HTR-8/SVneo (cell line): ENCODE data around the gene FHOD3.

Experiments used
- DNase-seq: peaks from one replicate; pipeline ENCODE4 v3.0.0; 2011; ENCODE audit warnings: low spot score, mixed read lengths; ENCODE audit not compliant: insufficient read length
- FAIRE-seq: peaks from 2 replicates; lab custom pipeline; 2011; peaks lifted over from hg19 to GRCh38; lab: Jason Lieb, UNC

The FHOD3 gene

DNA sequence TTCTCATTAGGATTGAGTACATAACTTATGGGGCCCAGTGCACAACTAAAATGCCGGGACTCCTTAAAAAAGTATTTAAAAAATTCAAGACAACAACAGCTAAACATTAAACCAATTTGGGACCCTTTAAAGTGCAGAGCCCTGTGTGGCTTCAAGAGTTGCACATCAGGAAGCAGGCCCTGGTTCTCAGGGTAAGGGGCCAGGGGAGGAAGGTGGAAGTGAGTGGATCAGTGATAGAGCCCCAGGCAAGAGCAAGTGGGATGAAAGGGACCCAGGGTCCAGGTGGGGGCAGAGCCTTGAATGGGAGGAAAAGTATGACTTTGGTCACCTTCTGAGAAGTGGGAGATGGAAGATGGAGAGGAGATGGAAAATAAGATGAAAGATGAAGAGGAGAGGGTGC lies 2.3 kb upstream of the FHOD3 start:
- DNase-seq (no peak), FAIRE-seq (no peak)

- FAIRE-seq = no peak
- DNase-seq = no peak
Observed at GRCh38 chr18:36295880-36296301, 1.6 kb upstream of the FHOD3 start.

DNA sequence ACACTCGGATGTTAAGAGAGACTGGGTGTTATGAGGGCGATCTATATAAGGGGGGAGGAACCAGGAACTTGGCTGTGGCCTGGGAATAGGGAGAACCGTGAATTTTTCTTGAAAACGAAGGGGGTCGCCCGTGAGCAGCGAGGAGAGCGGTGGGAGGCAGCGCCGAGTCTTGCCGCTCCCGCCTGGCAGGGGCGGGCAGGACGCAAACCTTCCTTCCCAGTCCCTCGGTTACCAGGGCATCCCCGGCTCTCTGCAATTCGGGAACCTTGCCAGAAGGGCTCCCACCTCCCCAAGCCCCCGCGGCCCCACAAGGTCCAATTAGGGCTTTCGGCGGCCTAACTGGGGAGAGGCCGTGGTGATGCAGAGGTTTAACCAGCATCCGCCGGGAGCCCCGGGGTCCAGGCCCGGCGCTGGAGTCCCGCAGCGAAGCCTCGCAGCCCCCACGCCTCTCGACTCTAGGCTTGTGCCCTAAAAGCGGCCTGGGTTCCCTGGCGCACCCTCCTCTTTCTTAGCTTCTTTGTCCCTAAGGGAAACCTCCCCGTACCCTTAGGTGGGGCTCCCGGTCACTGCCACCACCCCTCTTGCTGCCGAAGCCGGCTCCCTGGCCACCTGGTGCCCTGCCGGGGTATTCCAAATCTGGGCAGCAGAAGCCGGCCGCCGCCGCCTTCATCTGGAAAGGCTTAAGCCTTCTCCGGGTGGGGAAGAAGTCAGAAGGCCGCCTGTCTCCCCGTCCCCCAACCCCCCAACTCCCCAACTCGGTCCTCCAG lies 680 bp upstream of the FHOD3 start:
- FAIRE-seq (no peak), DNase-seq (peak; percentile 33)

DNA sequence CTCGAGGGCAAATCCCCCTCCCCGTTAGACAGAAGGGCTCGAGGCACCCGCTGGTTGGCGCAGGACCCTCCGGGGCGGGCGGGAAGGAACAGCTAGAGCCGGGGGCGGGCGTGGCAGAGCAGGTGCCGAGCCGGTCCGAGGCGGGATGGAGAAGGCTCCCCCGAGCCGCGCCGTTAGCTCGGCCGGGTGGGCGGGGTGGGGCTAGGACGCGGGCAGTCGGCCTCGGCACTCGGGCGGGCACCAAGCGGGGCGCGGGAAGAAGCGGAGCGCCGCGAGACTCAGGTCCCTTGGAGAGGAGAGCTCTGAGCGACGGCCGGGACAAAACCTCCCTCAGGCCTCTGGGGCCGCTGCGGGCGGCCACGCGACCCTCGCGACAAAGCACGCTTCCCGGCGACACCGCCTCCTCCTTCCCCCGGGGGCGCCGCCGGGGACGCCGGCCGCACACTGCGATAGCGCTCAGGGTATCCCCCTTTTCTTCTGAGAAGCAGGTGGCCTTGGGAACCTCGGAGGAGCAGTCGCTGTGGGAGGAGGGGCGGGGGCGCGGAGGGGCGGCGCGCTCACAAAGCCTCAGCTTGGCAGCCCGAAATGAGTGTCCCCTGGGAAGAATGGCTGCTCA lies 721 bp downstream of the FHOD3 start:
- FAIRE-seq = no peak
- DNase-seq = no peak

GRCh38 chr18:36299015-36299414 lies 1.5 kb downstream of the FHOD3 start:
- no peak for FAIRE-seq
- no peak for DNase-seq

DNA sequence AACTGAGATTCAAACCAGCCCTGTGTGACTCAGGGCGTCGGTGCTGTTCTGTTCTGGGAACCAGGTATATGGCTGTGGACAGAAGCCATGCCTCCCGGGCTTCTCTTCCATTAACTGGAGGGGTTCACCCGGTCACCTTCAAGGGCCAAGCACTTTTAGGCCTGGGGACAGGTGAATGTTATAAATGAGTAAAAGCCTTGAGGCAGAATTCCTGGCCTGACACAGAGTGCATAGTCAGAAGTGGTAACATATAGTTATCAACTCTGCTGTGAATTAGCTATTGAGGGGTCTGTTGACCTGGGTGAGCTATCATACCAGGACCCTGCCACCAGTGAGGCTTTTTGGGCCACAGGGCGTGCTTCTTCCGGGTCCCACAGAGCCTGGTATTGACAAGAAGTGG lies 2.7 kb downstream of the FHOD3 start:
- no peak for FAIRE-seq
- DNase-seq = no peak

- DNase-seq (no peak), FAIRE-seq (no peak)
Observed at GRCh38 chr18:36301884-36302283, 4.4 kb downstream of the FHOD3 start.

DNA sequence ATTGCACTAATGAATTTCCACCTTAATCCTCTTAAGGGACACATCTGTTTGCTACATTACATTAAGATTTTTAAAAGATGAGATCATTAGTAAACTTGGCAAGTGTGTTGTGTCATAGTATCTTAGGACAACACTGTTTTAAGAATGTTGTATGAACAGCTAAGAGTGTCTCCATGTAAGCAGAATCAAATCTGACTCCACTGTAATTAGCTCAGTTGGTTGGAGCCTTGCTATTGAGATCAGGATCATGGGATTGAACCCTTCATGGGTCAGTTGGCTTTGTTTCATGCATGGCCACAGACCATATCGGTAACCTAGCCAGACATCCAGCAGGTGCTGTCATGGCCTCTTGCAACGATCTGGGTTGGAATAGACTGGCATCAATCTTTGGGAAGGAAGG lies 5.2 kb downstream of the FHOD3 start:
- DNase-seq = no peak
- no peak for FAIRE-seq

DNA sequence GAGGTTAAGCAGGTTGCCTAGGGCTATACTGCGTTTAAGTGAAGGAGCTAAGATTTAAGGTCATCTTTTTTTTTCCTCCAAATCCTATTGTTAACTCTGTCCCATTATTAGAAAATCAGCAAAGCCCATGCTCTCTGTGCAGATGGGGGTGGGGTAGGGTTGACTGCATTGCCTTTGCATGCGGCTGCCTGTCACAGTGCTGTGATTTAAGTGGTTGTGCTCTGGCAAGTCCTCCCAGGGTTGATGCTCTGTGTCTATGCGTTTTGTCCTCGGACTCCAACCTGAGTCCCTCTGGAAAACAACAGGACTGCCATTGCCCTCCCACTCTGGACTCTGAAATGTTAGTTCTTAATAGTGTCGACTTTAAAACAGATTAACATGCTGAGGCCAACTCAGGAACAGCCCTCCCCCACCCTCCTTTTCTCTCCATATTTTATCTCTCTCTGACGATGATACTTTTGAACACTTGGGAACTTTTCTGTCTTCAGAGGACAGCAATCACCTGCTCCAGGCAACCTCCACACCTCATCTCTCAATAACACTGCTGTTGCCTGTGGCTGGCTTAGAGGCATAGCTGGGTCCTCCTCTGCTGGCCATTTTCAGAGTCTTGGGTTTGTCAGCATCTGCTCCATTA lies 5.8 kb downstream of the FHOD3 start:
- DNase-seq = no peak
- FAIRE-seq = no peak

GRCh38 chr18:36304723-36305122 lies 7.2 kb downstream of the FHOD3 start:
- no peak for DNase-seq
- FAIRE-seq = no peak

DNA sequence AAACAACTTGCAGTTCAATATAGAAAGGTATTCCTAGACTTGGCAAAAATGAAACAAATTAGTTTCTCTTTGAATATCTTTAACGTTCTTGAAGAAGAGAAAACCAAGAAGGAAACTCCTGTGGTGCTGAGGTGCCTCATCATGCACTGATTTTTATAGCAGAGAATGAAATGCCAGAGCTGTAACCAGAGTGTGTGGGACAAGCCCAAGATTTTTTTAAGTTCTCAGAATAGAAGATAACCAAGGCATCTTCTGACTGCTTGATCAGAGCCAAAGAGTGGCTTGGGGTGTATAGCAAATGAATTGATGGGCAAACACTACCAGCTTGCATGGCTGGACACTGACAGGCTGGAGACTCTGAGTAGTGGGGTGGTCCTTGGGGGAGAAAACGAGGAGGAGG lies 7.9 kb downstream of the FHOD3 start:
- FAIRE-seq (no peak), DNase-seq (no peak)

GRCh38 chr18:36307513-36307912 lies 10.0 kb downstream of the FHOD3 start:
- no peak for DNase-seq
- FAIRE-seq = no peak

DNA sequence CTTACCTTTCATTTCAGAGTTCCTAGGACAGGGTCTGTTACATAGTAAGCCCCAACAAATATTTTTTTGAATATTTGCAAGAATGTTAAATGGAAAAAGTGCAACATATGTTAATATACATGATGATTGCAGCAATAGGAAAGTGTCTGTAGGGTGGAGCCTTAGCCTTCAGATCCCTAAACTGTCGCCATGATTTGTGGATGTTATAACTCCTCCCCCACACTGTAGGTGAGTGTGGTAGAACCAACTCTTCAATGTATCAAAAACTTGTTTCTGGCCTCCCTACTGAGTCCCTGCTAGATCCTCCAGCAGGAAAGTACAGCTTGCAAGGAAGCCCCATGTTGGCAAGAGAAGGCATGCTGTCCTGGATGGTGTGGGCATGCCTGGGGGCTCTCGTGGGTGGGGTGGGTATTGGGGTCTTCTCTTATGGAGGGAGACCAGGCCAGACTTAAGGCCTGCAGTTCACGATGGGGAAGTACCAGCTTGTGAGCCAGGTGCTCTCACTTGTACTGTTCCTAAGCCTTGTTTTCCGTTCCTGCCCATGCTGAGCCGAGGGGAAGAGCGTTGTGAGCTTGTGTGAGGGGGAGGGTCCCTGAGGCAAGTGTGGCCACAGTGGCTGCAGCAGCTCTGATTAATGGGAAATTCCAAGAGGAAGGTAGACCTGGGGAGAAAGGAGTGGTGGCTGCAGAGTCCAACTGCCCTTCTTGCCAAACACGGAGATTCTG lies 11.4 kb downstream of the FHOD3 start:
- FAIRE-seq = no peak

DNA sequence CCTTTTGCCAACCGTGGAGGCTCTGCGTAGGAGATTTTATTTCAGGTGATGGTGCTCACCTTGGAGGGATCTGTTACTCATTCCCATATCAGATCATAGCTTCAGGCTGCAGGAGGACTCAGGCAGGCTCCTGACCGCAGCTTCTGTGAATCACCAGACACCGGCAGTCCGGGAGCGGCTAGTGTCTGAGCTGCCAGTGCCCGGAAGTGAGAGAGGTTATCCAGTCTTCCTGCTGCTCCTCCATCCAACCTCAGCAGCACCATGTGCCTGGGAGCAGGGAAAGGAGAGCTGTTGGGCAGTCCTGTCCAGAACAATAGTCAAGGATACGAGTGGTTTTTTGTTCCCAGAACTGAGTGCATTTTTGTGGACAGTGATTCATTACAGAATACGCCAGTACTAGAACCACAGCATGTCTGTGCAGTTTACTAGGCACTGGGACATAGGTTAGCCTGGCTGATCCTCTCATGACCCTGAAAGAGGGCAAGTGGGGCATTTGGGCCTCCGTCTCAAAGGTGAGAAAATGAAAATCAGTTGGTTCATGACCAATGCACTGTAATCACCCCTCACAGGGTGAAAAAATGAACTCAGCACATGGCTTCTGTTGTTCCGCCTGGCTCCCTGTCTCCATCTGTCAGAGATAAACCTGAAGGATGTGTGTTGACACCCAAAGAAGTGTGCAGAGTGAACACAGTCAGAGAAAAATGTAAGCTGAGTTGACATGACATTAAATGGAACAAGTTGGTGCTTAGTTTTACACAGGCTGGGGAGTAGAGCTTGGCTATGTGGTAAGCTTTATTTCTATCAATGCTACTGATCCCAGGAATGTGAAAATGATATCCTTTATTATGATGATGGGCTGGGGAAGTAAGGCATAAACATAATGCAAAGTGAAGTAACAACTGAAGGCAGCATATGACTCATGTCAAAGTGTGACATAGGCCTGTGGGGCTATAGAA lies 12.2 kb downstream of the FHOD3 start:
- FAIRE-seq (no peak), DNase-seq (peak; percentile 49)

More for the DNA sequence above, 11.4 kb downstream of the FHOD3 start:
- DNase-seq = no peak

DNA sequence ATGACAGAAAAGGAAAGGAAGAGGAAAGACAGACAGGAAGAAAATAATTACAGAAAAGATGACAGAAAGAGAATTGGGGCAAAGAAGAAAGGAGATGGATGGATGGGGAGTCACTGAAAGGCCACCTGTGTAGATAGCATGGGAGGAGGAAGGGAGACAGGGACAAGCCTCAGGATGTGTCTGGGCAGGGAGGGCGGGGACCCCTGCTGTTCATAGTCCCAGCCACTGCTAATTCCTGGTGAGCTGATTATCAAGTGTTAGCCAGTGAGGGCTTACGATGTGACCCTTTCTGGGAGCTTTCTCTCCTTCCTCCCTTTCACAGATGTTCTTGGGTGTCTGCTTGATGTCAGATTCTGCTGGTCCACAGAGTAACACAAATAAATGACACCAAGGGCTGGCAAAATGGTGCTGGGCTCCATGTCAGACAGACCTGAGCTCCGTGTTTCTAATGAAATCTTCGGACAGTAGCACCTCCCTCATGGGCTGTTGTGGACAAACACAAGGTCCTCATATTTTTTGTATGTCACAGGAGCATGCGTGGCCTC lies 13.6 kb downstream of the FHOD3 start:
- FAIRE-seq = no peak

DNA sequence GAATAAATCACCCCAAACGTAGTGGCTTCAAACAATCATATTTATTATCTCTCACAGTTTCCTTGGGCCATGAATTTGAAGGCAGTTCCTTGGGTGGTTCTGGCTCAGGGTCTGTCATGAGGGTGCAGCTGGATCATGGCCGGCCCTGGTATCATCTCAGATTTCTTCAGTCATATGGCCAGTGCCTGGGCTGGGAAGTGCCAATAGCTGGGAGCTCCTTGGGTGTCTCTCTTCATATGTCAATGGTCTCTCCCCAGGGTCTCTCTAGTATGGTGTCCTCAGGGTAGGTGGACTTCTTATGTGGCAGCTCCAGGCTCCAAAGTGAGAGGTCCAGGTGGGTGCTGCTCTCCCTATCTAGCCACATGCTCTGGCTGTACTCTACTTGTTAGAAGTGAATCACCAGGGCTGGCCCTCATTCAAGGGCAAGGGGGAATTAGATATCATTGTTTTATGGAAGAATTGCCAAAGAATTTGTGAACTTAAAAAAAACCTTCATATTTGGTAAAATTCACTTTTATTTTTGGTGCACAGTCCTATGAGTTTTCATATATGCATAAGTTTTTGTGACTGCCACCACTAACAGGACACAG lies 15.4 kb downstream of the FHOD3 start:
- DNase-seq (no peak), FAIRE-seq (no peak)

More for the DNA sequence above, 13.6 kb downstream of the FHOD3 start:
- no peak for DNase-seq

DNA sequence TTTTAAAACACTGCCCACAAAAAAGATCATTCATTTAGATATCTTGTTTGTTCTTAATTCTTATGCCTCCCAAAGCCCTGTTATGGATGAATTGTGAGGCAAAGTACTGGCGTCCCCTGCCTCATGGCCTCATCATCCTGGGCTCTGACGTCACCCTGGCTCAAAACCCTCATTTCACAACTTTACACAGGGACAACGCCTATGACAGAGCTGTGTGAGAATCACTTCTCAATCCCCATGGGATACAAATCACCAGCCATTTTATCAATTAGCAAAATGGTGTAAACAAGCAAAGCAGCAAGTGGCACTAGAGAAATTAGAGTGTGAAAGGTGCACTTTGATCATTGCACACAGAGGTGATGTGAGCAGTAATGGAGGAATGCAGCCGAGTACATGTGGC lies 16.6 kb downstream of the FHOD3 start:
- DNase-seq (no peak), FAIRE-seq (no peak)

- no peak for FAIRE-seq
- DNase-seq = no peak
Observed at GRCh38 chr18:36314754-36315153, 17.2 kb downstream of the FHOD3 start.

- FAIRE-seq = no peak
- DNase-seq = no peak
Observed at GRCh38 chr18:36315736-36316135, 18.2 kb downstream of the FHOD3 start.
